Activated naive CD4-positive, alpha-beta T cell treated with anti-CD3 and anti-CD28 coated beads, Interleukin-2, amount 10 ng/mL, durations not matched to agents 7 days and 5 days (primary cell): Measurements from ENCODE around the gene ZNF391.
"Not testable (repeated sequence)": the region's sequence is repeated elsewhere in the genome, so short reads cannot be mapped to it uniquely, and the experiment has no call there.

Experiments used
- CTCF ChIA-PET: fragments of 350-600 bp; sonication (Branson Sonifier 250); formaldehyde crosslinking; loops from one replicate; lab custom pipeline; 2021; ENCODE audit warnings: antibody characterized with exemption; lab: Charles Lee
- DNase-seq: peaks from one replicate; pipeline ENCODE4 v3.0.0-alpha.2; 2020
- H3K27ac Mint-ChIP-seq: one replicate; pipeline ENCODE4 v1.8.0; 2021; ENCODE audit warnings: mild to moderate bottlenecking, moderate library complexity, mixed read lengths
- H3K27me3 Mint-ChIP-seq: one replicate; pipeline ENCODE4 v1.8.0; 2021; ENCODE audit warnings: mild to moderate bottlenecking, mixed read lengths
- H3K36me3 Mint-ChIP-seq: one replicate; pipeline ENCODE4 v1.8.0; 2021; ENCODE audit warnings: mixed read lengths
- H3K4me1 Mint-ChIP-seq: one replicate; pipeline ENCODE4 v1.8.0; 2021; ENCODE audit warnings: mixed read lengths
- H3K4me3 Mint-ChIP-seq: one replicate; pipeline ENCODE4 v1.8.0; 2021; ENCODE audit warnings: mild to moderate bottlenecking, moderate library complexity, mixed read lengths
- H3K9me3 Mint-ChIP-seq: one replicate; pipeline ENCODE4 v1.8.0; 2021; ENCODE audit warnings: mixed read lengths

Gene ZNF391

GRCh38 chr6:27388293-27389197, at the start of gene ZNF391:
Gene ZNF391, plus strand, starts transcription at chr6:27388759. Its CDS starts 11,612 bp downstream, at chr6:27400371.
- peak within 1 kb of the TSS; percentile 92 for H3K4me3 Mint-ChIP-seq
- H3K27ac Mint-ChIP-seq: peak within 1 kb of the TSS; percentile 81
- peaks cover 19% of the 10 kb centered on the region for H3K4me1 Mint-ChIP-seq
- peaks cover 5% of the 10 kb centered on the region for H3K9me3 Mint-ChIP-seq
- peaks cover 12% of the 10 kb centered on the region for H3K27me3 Mint-ChIP-seq
- peak; percentile 69 for DNase-seq
- no peaks in the 10 kb centered on the region for H3K36me3 Mint-ChIP-seq
- CTCF ChIA-PET: no interaction called here

- H3K27me3 Mint-ChIP-seq: no peaks in the 10 kb centered on the region
Measured at GRCh38 chr6:27352850-27353249, 35.7 kb upstream of the ZNF391 start.

GRCh38 chr6:27358786-27359185, 29.8 kb upstream of the ZNF391 start:
- CTCF ChIA-PET: no interaction called here
- H3K36me3 Mint-ChIP-seq: peaks cover 6% of the 10 kb centered on the region
- H3K4me1 Mint-ChIP-seq: no peaks in the 10 kb centered on the region
- H3K27me3 Mint-ChIP-seq: no peaks in the 10 kb centered on the region
- no peak overlapping the region for H3K27ac Mint-ChIP-seq
- H3K4me3 Mint-ChIP-seq: no peak overlapping the region
- no peak for DNase-seq
- H3K9me3 Mint-ChIP-seq: peaks cover 47% of the 10 kb centered on the region

More at GRCh38 chr6:27352850-27353249, 35.7 kb upstream of the ZNF391 start:
- DNase-seq: no peak
- H3K27ac Mint-ChIP-seq: no peak overlapping the region
- H3K36me3 Mint-ChIP-seq: no peaks in the 10 kb centered on the region
- no peak overlapping the region for H3K4me3 Mint-ChIP-seq
- H3K4me1 Mint-ChIP-seq: no peaks in the 10 kb centered on the region
- H3K9me3 Mint-ChIP-seq: peaks cover 16% of the 10 kb centered on the region
- CTCF ChIA-PET: no interaction called here

GRCh38 chr6:27359231-27359630, 29.3 kb upstream of the ZNF391 start:
- Mint-ChIP-seq H3K4me1 (no peaks in the 10 kb centered on the region), H3K27ac (no peak overlapping the region), H3K36me3 (peaks cover 6% of the 10 kb centered on the region), H3K27me3 (no peaks in the 10 kb centered on the region), H3K9me3 (peaks cover 47% of the 10 kb centered on the region), H3K4me3 (no peak overlapping the region)
- CTCF ChIA-PET: no interaction called here
- DNase-seq: no peak

- no peak for DNase-seq
- Mint-ChIP-seq H3K4me1 (no peaks in the 10 kb centered on the region), H3K9me3 (peaks cover 21% of the 10 kb centered on the region), H3K27me3 (no peaks in the 10 kb centered on the region), H3K27ac (no peak overlapping the region), H3K36me3 (no peaks in the 10 kb centered on the region), H3K4me3 (no peak overlapping the region)
- CTCF ChIA-PET: no interaction called here
Measured at GRCh38 chr6:27368202-27368601, 20.4 kb upstream of the ZNF391 start.

- Mint-ChIP-seq H3K4me3 (no peak overlapping the region), H3K4me1 (peaks cover 17% of the 10 kb centered on the region), H3K36me3 (peaks cover 1% of the 10 kb centered on the region), H3K27me3 (peaks cover 9% of the 10 kb centered on the region), H3K27ac (no peak overlapping the region), H3K9me3 (peaks cover 21% of the 10 kb centered on the region)
- CTCF ChIA-PET: no interaction called here
- no peak for DNase-seq
Measured at GRCh38 chr6:27370391-27370790, 18.2 kb upstream of the ZNF391 start.

GRCh38 chr6:27374824-27375612, 13.5 kb upstream of the ZNF391 start:
- peaks cover 23% of the 10 kb centered on the region for H3K4me1 Mint-ChIP-seq
- H3K9me3 Mint-ChIP-seq: peaks cover 2% of the 10 kb centered on the region
- peak overlapping the region; percentile 79 for H3K27ac Mint-ChIP-seq
- peak; percentile 78 for DNase-seq
- peaks cover 3% of the 10 kb centered on the region for H3K36me3 Mint-ChIP-seq
- H3K27me3 Mint-ChIP-seq: peaks cover 9% of the 10 kb centered on the region
- H3K4me3 Mint-ChIP-seq: peak overlapping the region; percentile 79
- CTCF ChIA-PET: no interaction called here

- Mint-ChIP-seq H3K27ac (peak overlapping the region; percentile 79), H3K4me1 (peaks cover 23% of the 10 kb centered on the region)
Measured at GRCh38 chr6:27375613-27376079, 12.9 kb upstream of the ZNF391 start.

GRCh38 chr6:27378406-27378805, 10.2 kb upstream of the ZNF391 start:
- H3K4me3 Mint-ChIP-seq, CTCF ChIA-PET, H3K9me3 Mint-ChIP-seq, H3K36me3 Mint-ChIP-seq, H3K27ac Mint-ChIP-seq, DNase-seq: not testable (repeated sequence)
- Mint-ChIP-seq H3K27me3 (peaks cover 12% of the 10 kb centered on the region), H3K4me1 (peaks cover 23% of the 10 kb centered on the region)

More at GRCh38 chr6:27375613-27376079, 12.9 kb upstream of the ZNF391 start:
- CTCF ChIA-PET: no interaction called here
- peaks cover 9% of the 10 kb centered on the region for H3K27me3 Mint-ChIP-seq
- peaks cover 2% of the 10 kb centered on the region for H3K9me3 Mint-ChIP-seq
- H3K36me3 Mint-ChIP-seq: peaks cover 3% of the 10 kb centered on the region
- H3K4me3 Mint-ChIP-seq: peak overlapping the region; percentile 79
- DNase-seq: peak; percentile 29

GRCh38 chr6:27381001-27381400, 7.6 kb upstream of the ZNF391 start:
- CTCF ChIA-PET, H3K36me3 Mint-ChIP-seq, H3K4me1 Mint-ChIP-seq, H3K27me3 Mint-ChIP-seq, DNase-seq, H3K27ac Mint-ChIP-seq, H3K4me3 Mint-ChIP-seq: not testable (repeated sequence)
- H3K9me3 Mint-ChIP-seq: peaks cover 11% of the 10 kb centered on the region

GRCh38 chr6:27383011-27383410, 5.5 kb upstream of the ZNF391 start:
- Mint-ChIP-seq H3K36me3 (no peaks in the 10 kb centered on the region), H3K27me3 (peaks cover 7% of the 10 kb centered on the region), H3K27ac (peak overlapping the region; percentile 47), H3K4me3 (no peak overlapping the region), H3K4me1 (peaks cover 2% of the 10 kb centered on the region), H3K9me3 (peaks cover 11% of the 10 kb centered on the region)
- no peak for DNase-seq
- CTCF ChIA-PET: no interaction called here

GRCh38 chr6:27383481-27383880, 5.1 kb upstream of the ZNF391 start:
- no peak overlapping the region for H3K4me3 Mint-ChIP-seq
- no peak overlapping the region for H3K27ac Mint-ChIP-seq
- peaks cover 11% of the 10 kb centered on the region for H3K9me3 Mint-ChIP-seq
- peaks cover 6% of the 10 kb centered on the region for H3K4me1 Mint-ChIP-seq
- peaks cover 10% of the 10 kb centered on the region for H3K27me3 Mint-ChIP-seq
- H3K36me3 Mint-ChIP-seq: no peaks in the 10 kb centered on the region
- CTCF ChIA-PET: no interaction called here
- no peak for DNase-seq

- peaks cover 8% of the 10 kb centered on the region for H3K27me3 Mint-ChIP-seq
- DNase-seq: no peak
- H3K9me3 Mint-ChIP-seq: peaks cover 14% of the 10 kb centered on the region
Measured at GRCh38 chr6:27392623-27393022, 4.1 kb downstream of the ZNF391 start.

GRCh38 chr6:27394073-27394472, 5.5 kb downstream of the ZNF391 start:
- Mint-ChIP-seq H3K4me3 (no peak overlapping the region), H3K36me3 (peaks cover 21% of the 10 kb centered on the region), H3K27me3 (no peaks in the 10 kb centered on the region), H3K9me3 (peaks cover 21% of the 10 kb centered on the region), H3K4me1 (peaks cover 8% of the 10 kb centered on the region), H3K27ac (no peak overlapping the region)
- CTCF ChIA-PET: no interaction called here
- no peak for DNase-seq

More at GRCh38 chr6:27392623-27393022, 4.1 kb downstream of the ZNF391 start:
- no peak overlapping the region for H3K4me3 Mint-ChIP-seq
- CTCF ChIA-PET: no interaction called here
- no peak overlapping the region for H3K27ac Mint-ChIP-seq
- H3K36me3 Mint-ChIP-seq: peaks cover 10% of the 10 kb centered on the region
- peaks cover 19% of the 10 kb centered on the region for H3K4me1 Mint-ChIP-seq
